Activated T-helper 17 cell treated with anti-CD3 and anti-CD28 coated beads, Interleukin-2, amount 50 U/mL, for 72 hours (primary cell): ENCODE results near the gene TTC24. TPM values are rescaled to one million over a fixed set of nuclear protein-coding genes. Genes with fewer than 3 reads are reported as not detected.
"Not testable (repeated sequence)": the region's sequence is repeated elsewhere in the genome, so short reads cannot be mapped to it uniquely, and the experiment has no call there.

ENCODE experiments used
- ATAC-seq: fragments of 150-1000 bp; cut with Tn5 transposase; replicated peaks from 2 replicates; pipeline ENCODE4 v1.10.0; 2021; ENCODE audit warnings: mild to moderate bottlenecking, moderate library complexity
- H3K27ac Mint-ChIP-seq: one replicate; pipeline ENCODE4 v1.8.0; 2022; ENCODE audit warnings: mixed read lengths
- H3K27me3 Mint-ChIP-seq: one replicate; pipeline ENCODE4 v1.8.0; 2022; ENCODE audit warnings: mixed read lengths
- H3K36me3 Mint-ChIP-seq: one replicate; pipeline ENCODE4 v1.8.0; 2022; ENCODE audit warnings: low read depth, mild to moderate bottlenecking, mixed read lengths
- H3K4me1 Mint-ChIP-seq: one replicate; pipeline ENCODE4 v1.8.0; 2022; ENCODE audit warnings: mixed read lengths
- H3K4me3 Mint-ChIP-seq: one replicate; pipeline ENCODE4 v1.8.0; 2022; ENCODE audit warnings: mild to moderate bottlenecking, mixed read lengths
- H3K9me3 Mint-ChIP-seq: one replicate; pipeline ENCODE4 v1.8.0; 2022; ENCODE audit warnings: mixed read lengths
- total RNA-seq, 2 donors: library from RNA; stranded (reverse); gene quantifications; one replicate each; pipeline ENCODE4 v1.2.3, GENCODE V29; 2022

TTC24 gene
- total RNA-seq, 2 donors from 2014 or later: 0.79 TPM; not detected in 1

- no peaks in the 10 kb centered on the region for H3K9me3 Mint-ChIP-seq
- H3K27ac Mint-ChIP-seq: no peak overlapping the region
- no peaks in the 10 kb centered on the region for H3K27me3 Mint-ChIP-seq
- H3K4me1 Mint-ChIP-seq: peaks cover 11% of the 10 kb centered on the region
- ATAC-seq: no peak
- no peak overlapping the region for H3K4me3 Mint-ChIP-seq
- H3K36me3 Mint-ChIP-seq: no peaks in the 10 kb centered on the region
Observed at GRCh38 chr1:156549390-156549789, 30.1 kb upstream of the TTC24 start.

GRCh38 chr1:156549831-156550230 is 29.7 kb upstream of the TTC24 start:
- H3K36me3 Mint-ChIP-seq: no peaks in the 10 kb centered on the region
- H3K9me3 Mint-ChIP-seq: no peaks in the 10 kb centered on the region
- no peaks in the 10 kb centered on the region for H3K27me3 Mint-ChIP-seq
- H3K4me1 Mint-ChIP-seq: peaks cover 11% of the 10 kb centered on the region
- no peak overlapping the region for H3K4me3 Mint-ChIP-seq
- no peak for ATAC-seq
- H3K27ac Mint-ChIP-seq: no peak overlapping the region

DNA sequence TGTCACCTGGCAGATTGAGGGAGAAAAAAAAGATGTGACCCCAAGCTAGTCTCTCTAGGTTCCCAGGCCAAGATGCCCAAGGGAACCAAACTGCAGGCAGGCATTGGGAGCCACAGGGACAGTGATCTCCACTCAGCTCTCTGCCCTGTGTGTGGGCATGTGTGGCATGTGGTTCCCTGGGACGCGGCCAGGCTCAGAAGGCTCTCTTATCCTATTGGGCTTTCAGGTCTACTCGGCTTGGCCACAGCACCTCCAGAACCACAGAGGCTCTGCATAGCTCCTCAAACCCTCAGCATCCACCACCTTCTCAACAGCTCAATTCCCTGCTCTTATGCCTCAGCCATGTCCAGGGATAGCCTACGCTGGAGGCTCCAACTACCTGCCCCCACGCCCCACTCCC is 29.2 kb upstream of the TTC24 start:
- ATAC-seq: no peak
- Mint-ChIP-seq H3K4me1 (peaks cover 11% of the 10 kb centered on the region), H3K27ac (no peak overlapping the region)

DNA sequence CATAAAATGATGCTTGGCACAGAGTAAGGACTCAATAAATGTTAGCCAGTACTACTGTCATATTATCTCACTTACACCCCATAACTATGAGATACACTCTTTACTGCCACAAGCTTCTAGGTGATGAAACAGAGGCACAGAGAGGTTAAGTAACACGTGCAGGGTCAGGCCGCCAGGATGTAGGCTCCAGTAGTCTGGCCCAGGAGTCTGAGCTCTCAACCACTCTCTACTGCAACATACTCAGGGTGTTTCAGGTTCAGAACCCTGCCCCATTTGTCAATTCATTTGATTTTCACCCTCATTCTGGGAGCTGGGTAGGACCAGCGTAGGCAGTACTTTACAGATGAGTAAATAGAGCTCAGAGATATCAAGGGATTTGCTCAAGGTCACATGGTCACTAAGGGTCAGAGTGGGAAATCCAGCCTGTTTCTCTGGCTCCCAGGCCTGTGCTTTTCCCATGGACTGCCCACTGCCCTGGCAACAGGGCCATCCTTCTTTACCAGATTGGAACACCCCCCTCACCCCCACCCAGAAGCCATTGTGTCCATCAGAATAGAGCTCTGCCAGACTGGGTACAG is 28.4 kb upstream of the TTC24 start:
- no peak overlapping the region for H3K27ac Mint-ChIP-seq
- no peaks in the 10 kb centered on the region for H3K9me3 Mint-ChIP-seq
- no peaks in the 10 kb centered on the region for H3K36me3 Mint-ChIP-seq
- ATAC-seq: no peak
- H3K27me3 Mint-ChIP-seq: no peaks in the 10 kb centered on the region
- H3K4me1 Mint-ChIP-seq: peaks cover 11% of the 10 kb centered on the region
- H3K4me3 Mint-ChIP-seq: no peak overlapping the region

More for the DNA sequence above, 29.2 kb upstream of the TTC24 start:
- H3K4me3 Mint-ChIP-seq: no peak overlapping the region
- H3K36me3 Mint-ChIP-seq: no peaks in the 10 kb centered on the region
- H3K27me3 Mint-ChIP-seq: no peaks in the 10 kb centered on the region
- no peaks in the 10 kb centered on the region for H3K9me3 Mint-ChIP-seq

DNA sequence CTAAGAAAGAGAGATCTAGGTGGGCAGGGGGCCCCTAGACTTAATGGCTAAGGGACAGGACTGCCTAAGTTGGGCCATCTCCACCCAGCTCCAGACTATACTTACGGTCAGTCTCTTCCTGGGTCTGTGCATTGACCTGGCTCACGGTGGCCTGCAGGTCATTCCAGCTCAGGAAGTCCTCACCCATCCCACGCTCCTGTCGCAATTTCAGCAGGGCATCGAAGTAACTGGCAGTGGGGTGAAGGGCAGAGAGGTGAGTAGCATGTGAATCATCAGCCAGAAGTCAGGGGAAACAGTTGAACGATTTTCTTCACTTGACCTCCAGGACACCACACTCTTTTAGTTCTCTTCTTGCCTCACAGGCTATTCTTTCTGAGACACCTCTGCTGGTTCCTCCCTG is 27.7 kb upstream of the TTC24 start:
- Mint-ChIP-seq H3K9me3 (no peaks in the 10 kb centered on the region), H3K27ac (no peak overlapping the region), H3K36me3 (no peaks in the 10 kb centered on the region), H3K27me3 (no peaks in the 10 kb centered on the region), H3K4me3 (no peak overlapping the region), H3K4me1 (peaks cover 11% of the 10 kb centered on the region)
- peak; percentile 49 for ATAC-seq

DNA sequence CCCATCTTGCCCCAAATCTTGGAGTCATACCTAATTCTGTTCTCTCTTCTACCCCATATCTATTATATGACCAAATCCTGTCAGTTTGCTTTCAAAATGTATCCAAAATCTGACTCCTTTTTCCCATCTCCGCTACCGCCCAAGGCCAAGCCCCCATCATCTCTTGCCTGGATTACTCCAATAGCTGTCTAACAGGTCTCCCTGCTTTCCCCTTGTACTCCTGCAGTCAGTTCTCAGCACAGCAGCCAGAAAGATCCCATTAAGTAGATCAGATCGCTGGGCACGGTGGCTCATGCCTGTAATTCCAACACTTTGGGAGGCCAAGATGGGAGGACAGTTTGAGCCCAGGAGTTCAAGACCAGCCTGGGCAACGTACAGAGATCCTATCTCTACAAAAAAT is 27.0 kb upstream of the TTC24 start:
- no peaks in the 10 kb centered on the region for H3K27me3 Mint-ChIP-seq
- no peaks in the 10 kb centered on the region for H3K36me3 Mint-ChIP-seq
- ATAC-seq: no peak
- no peaks in the 10 kb centered on the region for H3K9me3 Mint-ChIP-seq
- H3K4me3 Mint-ChIP-seq: no peak overlapping the region
- no peak overlapping the region for H3K27ac Mint-ChIP-seq
- peaks cover 11% of the 10 kb centered on the region for H3K4me1 Mint-ChIP-seq

- not testable (repeated sequence) for H3K27me3 Mint-ChIP-seq, H3K36me3 Mint-ChIP-seq, H3K4me3 Mint-ChIP-seq, H3K9me3 Mint-ChIP-seq, ATAC-seq
- peak overlapping the region; percentile 7 for H3K27ac Mint-ChIP-seq
- peaks cover 11% of the 10 kb centered on the region for H3K4me1 Mint-ChIP-seq
Observed at GRCh38 chr1:156552937-156553336, 26.6 kb upstream of the TTC24 start.

DNA sequence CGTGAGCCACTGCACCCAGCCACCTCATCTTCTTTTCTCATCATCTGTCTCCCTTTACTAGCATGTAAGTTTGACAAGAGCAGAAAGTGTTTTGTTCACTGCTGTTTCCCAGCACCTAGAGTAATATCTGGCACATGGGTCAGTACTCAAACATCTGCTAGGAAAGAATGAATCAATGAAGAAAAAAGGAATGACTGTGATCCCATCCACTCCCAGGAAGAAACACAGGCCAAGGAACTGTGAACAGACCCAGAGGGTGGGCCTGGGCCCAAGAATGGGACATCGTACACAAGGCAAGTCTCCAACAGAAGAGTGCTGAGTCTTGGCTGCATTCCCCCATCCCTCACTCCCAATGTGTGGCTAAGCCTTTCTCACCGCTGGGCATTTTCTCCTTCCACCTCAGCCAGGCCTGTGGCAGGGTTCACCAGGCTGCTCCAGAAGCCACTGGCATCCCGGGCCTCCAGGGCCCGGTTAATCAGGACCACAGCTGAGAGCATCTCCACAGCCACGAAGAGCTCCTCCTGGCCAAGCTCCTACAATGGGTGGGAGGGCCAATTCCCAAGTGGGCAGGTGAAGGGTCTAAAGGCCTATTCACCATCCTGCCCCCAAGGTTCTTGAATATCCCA is 25.6 kb upstream of the TTC24 start:
- Mint-ChIP-seq H3K27me3 (no peaks in the 10 kb centered on the region), H3K27ac (no peak overlapping the region), H3K36me3 (no peaks in the 10 kb centered on the region), H3K4me1 (peaks cover 11% of the 10 kb centered on the region), H3K9me3 (no peaks in the 10 kb centered on the region), H3K4me3 (no peak overlapping the region)
- no peak for ATAC-seq

DNA sequence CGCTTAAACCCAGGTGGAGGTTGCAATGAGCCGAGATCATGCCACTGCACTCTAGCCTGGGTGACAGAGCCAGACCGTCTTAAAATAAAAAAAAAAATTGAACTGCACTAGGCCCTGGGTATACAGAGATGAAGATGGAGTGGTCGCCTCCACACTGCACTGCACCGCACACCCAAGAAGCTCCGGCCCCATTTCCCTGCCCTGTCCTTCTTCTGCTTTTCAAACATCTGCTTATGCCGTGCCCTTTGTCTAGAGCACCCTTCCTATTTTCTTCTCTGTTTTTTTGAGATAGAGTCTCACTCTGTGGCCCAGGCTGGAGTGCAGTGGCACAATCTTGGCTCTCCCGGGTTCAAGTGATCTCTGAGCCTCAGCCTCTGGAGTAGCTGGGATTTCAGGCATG is 24.6 kb upstream of the TTC24 start:
- Mint-ChIP-seq H3K4me1 (peaks cover 11% of the 10 kb centered on the region), H3K9me3 (no peaks in the 10 kb centered on the region), H3K27me3 (no peaks in the 10 kb centered on the region), H3K4me3 (no peak overlapping the region), H3K36me3 (no peaks in the 10 kb centered on the region), H3K27ac (no peak overlapping the region)
- no peak for ATAC-seq

- Mint-ChIP-seq H3K27me3 (no peaks in the 10 kb centered on the region), H3K4me3 (no peak overlapping the region), H3K27ac (no peak overlapping the region), H3K9me3 (no peaks in the 10 kb centered on the region), H3K4me1 (peaks cover 11% of the 10 kb centered on the region), H3K36me3 (no peaks in the 10 kb centered on the region)
- no peak for ATAC-seq
Observed at GRCh38 chr1:156555715-156556114, 23.8 kb upstream of the TTC24 start.

GRCh38 chr1:156556354-156556753 is 23.2 kb upstream of the TTC24 start:
- Mint-ChIP-seq H3K27me3 (no peaks in the 10 kb centered on the region), H3K4me3 (no peak overlapping the region), H3K4me1 (peaks cover 11% of the 10 kb centered on the region), H3K36me3 (no peaks in the 10 kb centered on the region), H3K9me3 (no peaks in the 10 kb centered on the region), H3K27ac (no peak overlapping the region)
- ATAC-seq: no peak

DNA sequence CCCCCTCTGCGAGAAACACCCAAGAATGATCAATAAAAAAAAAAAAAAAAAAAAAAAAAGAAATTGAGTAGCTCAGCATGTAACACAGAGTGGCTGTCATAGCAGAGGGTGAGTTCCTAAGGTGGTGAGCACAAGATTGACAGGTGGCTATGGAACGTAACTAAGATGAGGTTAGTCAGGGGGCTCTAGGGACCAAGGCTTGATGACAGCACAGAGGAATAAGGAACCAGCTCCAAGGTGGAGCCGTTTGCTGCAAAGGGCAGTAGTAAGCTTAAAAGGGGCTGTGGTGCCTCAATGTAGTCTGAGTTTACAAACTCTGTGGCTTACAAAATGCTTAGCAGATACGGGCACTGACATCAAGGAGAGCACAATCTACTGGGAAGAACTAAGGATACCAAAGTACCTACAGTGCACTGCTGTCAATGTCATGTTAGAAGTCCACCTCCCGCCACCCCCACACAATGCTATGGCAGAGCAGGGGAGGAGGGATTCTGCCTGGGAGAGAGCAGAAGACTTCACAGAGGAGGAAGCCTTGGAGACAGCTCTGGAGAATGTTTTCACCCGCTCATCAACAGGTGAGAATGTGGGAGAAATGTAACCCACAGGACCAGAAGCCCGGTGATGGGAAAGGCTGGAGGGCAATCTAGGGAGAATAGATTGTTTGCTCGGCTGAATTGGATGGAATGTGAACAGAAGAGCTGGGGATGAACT is 20.3 kb upstream of the TTC24 start:
- Mint-ChIP-seq H3K36me3 (no peaks in the 10 kb centered on the region), H3K27me3 (no peaks in the 10 kb centered on the region), H3K4me1 (no peaks in the 10 kb centered on the region), H3K27ac (peak overlapping the region; percentile 24), H3K4me3 (no peak overlapping the region), H3K9me3 (no peaks in the 10 kb centered on the region)
- no peak for ATAC-seq

DNA sequence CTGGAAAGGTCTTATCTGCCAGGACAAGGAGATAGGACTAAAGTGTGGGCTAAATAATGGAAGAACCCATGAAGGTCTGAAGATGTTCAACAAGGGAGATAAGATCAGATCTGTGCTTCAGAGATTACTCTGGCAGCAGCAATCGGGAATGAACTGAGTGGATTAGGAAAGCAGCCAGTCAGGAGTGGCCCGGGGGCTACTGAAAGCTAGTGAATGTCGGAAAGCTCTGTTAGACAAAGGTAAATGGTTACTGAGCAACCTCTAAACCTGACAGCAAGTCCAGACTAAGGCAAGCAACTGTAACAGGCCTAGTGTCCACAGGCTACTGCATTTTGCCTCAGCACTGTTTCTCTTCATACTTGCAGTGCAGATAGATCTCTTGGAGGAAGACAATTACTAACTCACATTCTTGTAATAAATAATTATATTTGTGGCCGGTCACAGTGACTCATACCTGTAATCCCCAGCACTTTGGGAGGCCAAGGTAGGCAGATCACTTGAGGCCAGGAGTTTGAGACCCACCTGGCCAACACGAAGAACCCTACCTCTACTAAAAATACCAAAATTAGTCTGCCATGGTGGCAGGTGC is 19.6 kb upstream of the TTC24 start:
- peak overlapping the region; percentile 24 for H3K27ac Mint-ChIP-seq
- no peaks in the 10 kb centered on the region for H3K9me3 Mint-ChIP-seq
- H3K27me3 Mint-ChIP-seq: no peaks in the 10 kb centered on the region
- no peaks in the 10 kb centered on the region for H3K4me1 Mint-ChIP-seq
- no peak for ATAC-seq
- H3K4me3 Mint-ChIP-seq: no peak overlapping the region
- no peaks in the 10 kb centered on the region for H3K36me3 Mint-ChIP-seq

- no peak overlapping the region for H3K4me3 Mint-ChIP-seq
- H3K36me3 Mint-ChIP-seq: no peaks in the 10 kb centered on the region
- no peak overlapping the region for H3K27ac Mint-ChIP-seq
- no peaks in the 10 kb centered on the region for H3K4me1 Mint-ChIP-seq
- H3K27me3 Mint-ChIP-seq: no peaks in the 10 kb centered on the region
- H3K9me3 Mint-ChIP-seq: no peaks in the 10 kb centered on the region
- ATAC-seq: no peak
Observed at GRCh38 chr1:156560585-156561163, 18.8 kb upstream of the TTC24 start.

GRCh38 chr1:156565519-156565918 is 14.0 kb upstream of the TTC24 start:
- peak; percentile 14 for ATAC-seq
- Mint-ChIP-seq H3K27ac (no peak overlapping the region), H3K27me3 (no peaks in the 10 kb centered on the region), H3K36me3 (no peaks in the 10 kb centered on the region), H3K9me3 (no peaks in the 10 kb centered on the region), H3K4me1 (no peaks in the 10 kb centered on the region), H3K4me3 (no peak overlapping the region)
